Measurements from ENCODE around the gene SRRM2. TPM values are rescaled to one million over a fixed set of nuclear protein-coding genes. Genes with fewer than 3 reads are reported as not detected.
"Not testable (repeated sequence)": the region's sequence is repeated elsewhere in the genome, so short reads cannot be mapped to it uniquely, and the experiment has no call there.

Gene SRRM2
- polyA plus RNA-seq, 1 donor = 820 TPM

GRCh38 chr16:2712063-2712441 is 40.4 kb upstream of the SRRM2 start:
- DNase-seq = no peak

- no peak for DNase-seq
These were observed 39.9 kb upstream of the SRRM2 start for GRCh38 chr16:2712546-2712945.

GRCh38 chr16:2713523-2713922 is 38.9 kb upstream of the SRRM2 start:
- DNase-seq = no peak

GRCh38 chr16:2713985-2714774 is 38.3 kb upstream of the SRRM2 start:
- DNase-seq = no peak

- DNase-seq = no peak
These were observed 37.4 kb upstream of the SRRM2 start for GRCh38 chr16:2715064-2715463.

GRCh38 chr16:2715519-2715918 is 36.9 kb upstream of the SRRM2 start:
- peak; percentile 57 for DNase-seq

- no peak for DNase-seq
These were observed 36.2 kb upstream of the SRRM2 start for GRCh38 chr16:2715966-2716885.

GRCh38 chr16:2716948-2717347 is 35.5 kb upstream of the SRRM2 start:
- DNase-seq = no peak

GRCh38 chr16:2717383-2718263 is 34.8 kb upstream of the SRRM2 start:
- DNase-seq = no peak

GRCh38 chr16:2719328-2720063 is 32.9 kb upstream of the SRRM2 start:
- no peak for DNase-seq

GRCh38 chr16:2720064-2720457 is 32.4 kb upstream of the SRRM2 start, which contains the start of gene PRSS27:
Gene PRSS27 (minus strand): TSS chr16:2720224. CDS start chr16:2720160, 64 bp downstream.
- no peak for DNase-seq

- DNase-seq = peak; percentile 71
These were observed 31.5 kb upstream of the SRRM2 start for GRCh38 chr16:2720719-2721633.

- DNase-seq = not testable (repeated sequence)
These were observed 30.7 kb upstream of the SRRM2 start for GRCh38 chr16:2721634-2722173.

- no peak for DNase-seq
These were observed 28.3 kb upstream of the SRRM2 start for GRCh38 chr16:2724088-2724676.

- DNase-seq = no peak
These were observed 27.6 kb upstream of the SRRM2 start for GRCh38 chr16:2724816-2725348.

- DNase-seq = no peak
These were observed 25.5 kb upstream of the SRRM2 start for GRCh38 chr16:2726923-2727322.

- no peak for DNase-seq
These were observed 24.4 kb upstream of the SRRM2 start for GRCh38 chr16:2728034-2728433.

GRCh38 chr16:2734844-2735515 is 17.5 kb upstream of the SRRM2 start:
- DNase-seq = no peak

Measured in left kidney (tissue), 2 donors.